ENCODE results near the gene PACRG.

The PACRG gene

DNA sequence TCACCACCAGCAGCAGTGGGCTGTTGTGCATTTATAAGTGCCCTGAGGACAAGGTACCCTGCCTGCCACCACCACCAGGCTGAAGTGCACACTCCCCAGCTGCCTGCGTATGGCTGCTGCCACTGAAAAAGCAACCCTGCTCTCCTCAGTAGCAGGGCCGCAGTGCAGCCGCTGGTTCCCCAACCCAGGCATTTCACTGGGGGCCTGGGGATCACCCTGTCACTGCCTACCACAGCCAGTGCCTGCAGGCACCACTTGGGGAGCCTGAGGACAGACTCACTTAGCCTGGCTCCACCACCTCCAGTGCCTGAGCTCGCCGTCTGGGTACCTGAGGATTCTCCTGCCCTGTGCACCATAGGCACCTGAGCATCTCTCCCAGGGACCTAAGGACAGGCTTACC, 215.6 kb downstream of the PACRG start:
- no peak overlapping the region for H3K4me3 ChIP-seq
- H3K9ac ChIP-seq = no peak overlapping the region
- no peak overlapping the region for H3K4me2 ChIP-seq
- H3K4me1 ChIP-seq = no peaks in the 10 kb centered on the region
- no peak for TF ChIP-seq Cebpa-rat (IDR thresholded peaks at IDR 0.05)
- H3K9me3 ChIP-seq = peaks cover 19% of the 10 kb centered on the region
- H3K36me3 ChIP-seq = no peaks in the 10 kb centered on the region
- no peak overlapping the region for H3K27ac ChIP-seq
- H4K20me1 ChIP-seq = no peaks in the 10 kb centered on the region
- no peaks in the 10 kb centered on the region for H3K27me3 ChIP-seq

DNA sequence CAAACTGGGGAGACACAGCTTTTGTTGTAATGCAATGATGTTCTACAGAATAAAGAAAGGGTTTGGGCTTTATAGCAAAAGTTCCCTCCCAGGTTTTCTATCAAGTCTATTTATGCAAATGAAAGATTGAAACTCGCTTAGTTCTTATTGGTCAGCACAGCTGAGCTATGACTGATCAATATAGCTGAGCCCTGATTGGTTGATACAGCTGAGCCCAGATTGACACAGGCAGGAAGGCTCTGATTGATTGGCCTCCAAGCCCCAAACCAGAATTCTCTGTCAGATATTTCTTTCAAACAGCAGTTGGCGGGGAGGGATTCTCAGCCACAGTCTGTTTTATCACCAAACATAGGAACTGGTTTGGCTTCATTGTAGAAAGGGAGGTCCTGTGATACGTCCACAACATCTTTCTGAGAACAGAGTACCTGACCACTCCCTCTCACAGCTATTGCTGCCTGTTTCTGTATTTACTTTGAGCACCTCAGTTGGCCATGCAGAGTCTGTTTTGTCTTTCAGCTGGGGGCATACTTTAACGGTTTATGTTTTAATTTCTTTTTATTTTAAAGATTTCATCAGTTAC, 223.5 kb downstream of the PACRG start:
- H4K20me1 ChIP-seq = no peaks in the 10 kb centered on the region
- no peak overlapping the region for H3K27ac ChIP-seq
- H3K36me3 ChIP-seq = no peaks in the 10 kb centered on the region
- no peak for TF ChIP-seq Cebpa-rat (IDR thresholded peaks at IDR 0.05)
- H3K4me3 ChIP-seq = no peak overlapping the region
- H3K4me1 ChIP-seq = no peaks in the 10 kb centered on the region
- H3K4me2 ChIP-seq = no peak overlapping the region
- no peaks in the 10 kb centered on the region for H3K27me3 ChIP-seq
- no peak overlapping the region for H3K9ac ChIP-seq
- no peaks in the 10 kb centered on the region for H3K9me3 ChIP-seq

DNA sequence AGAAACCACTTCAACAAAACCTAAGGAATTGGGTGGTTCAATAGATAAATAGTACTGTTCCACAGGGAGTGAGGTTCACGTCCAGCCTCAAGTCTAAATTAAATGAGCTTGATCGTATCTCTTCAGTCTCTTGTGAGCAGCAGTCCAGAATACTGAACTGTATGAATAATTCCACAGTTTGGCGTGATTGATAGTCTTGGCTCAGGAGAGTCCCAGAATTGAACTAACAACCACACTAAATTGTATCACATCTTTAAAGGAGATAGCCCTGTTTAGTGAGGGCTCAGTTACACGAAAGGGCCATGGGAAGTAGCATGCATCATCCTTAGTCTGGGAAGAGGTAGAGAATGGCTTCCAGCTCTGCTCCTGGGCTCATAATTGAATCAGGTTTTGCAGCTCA, 224.6 kb downstream of the PACRG start:
- Histone ChIP-seq H3K9me3 (no peaks in the 10 kb centered on the region), H3K4me3 (no peak overlapping the region), H3K9ac (no peak overlapping the region), H3K36me3 (no peaks in the 10 kb centered on the region), H3K4me1 (no peaks in the 10 kb centered on the region), H4K20me1 (no peaks in the 10 kb centered on the region), H3K27me3 (no peaks in the 10 kb centered on the region), H3K4me2 (no peak overlapping the region), H3K27ac (no peak overlapping the region)
- TF ChIP-seq Cebpa-rat (IDR thresholded peaks at IDR 0.05) = no peak

DNA sequence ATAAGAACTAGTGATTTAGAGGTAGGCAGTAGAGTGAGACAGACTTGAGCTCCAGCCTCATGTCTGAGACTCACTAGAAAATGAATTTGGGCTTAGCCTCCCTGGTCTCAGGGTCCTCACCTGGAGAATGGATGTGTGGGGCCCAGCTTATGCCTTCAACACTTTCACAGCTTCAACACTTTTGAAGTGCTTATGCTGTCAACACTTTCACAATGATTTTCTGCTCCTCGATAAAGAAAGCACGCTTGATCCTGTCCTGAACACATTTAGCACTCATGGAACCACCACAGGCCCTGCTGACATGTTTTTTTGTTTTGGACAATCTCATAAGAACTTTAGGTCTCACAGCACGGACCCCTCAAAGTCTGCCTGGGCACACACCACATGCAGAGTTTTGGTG, 229.3 kb downstream of the PACRG start:
- no peak overlapping the region for H3K9ac ChIP-seq
- no peaks in the 10 kb centered on the region for H3K36me3 ChIP-seq
- no peaks in the 10 kb centered on the region for H3K27me3 ChIP-seq
- H3K4me1 ChIP-seq = no peaks in the 10 kb centered on the region
- no peaks in the 10 kb centered on the region for H3K9me3 ChIP-seq
- no peak overlapping the region for H3K4me3 ChIP-seq
- TF ChIP-seq Cebpa-rat (IDR thresholded peaks at IDR 0.05) = no peak
- no peak overlapping the region for H3K27ac ChIP-seq
- H3K4me2 ChIP-seq = no peak overlapping the region
- no peaks in the 10 kb centered on the region for H4K20me1 ChIP-seq

- TF ChIP-seq Cebpa-rat (IDR thresholded peaks at IDR 0.05) = no peak
- H3K4me1 ChIP-seq = no peaks in the 10 kb centered on the region
- H3K9me3 ChIP-seq = no peaks in the 10 kb centered on the region
- H4K20me1 ChIP-seq = no peaks in the 10 kb centered on the region
- no peaks in the 10 kb centered on the region for H3K27me3 ChIP-seq
- H3K4me3 ChIP-seq = no peak overlapping the region
- H3K4me2 ChIP-seq = no peak overlapping the region
- H3K9ac ChIP-seq = no peak overlapping the region
- no peaks in the 10 kb centered on the region for H3K36me3 ChIP-seq
- no peak overlapping the region for H3K27ac ChIP-seq
Observed at GRCh38 chr6:162960679-162961457, 233.1 kb downstream of the PACRG start.

- no peak overlapping the region for H3K27ac ChIP-seq
- no peak overlapping the region for H3K9ac ChIP-seq
- H4K20me1 ChIP-seq = no peaks in the 10 kb centered on the region
- no peak overlapping the region for H3K4me3 ChIP-seq
- no peaks in the 10 kb centered on the region for H3K9me3 ChIP-seq
- H3K36me3 ChIP-seq = no peaks in the 10 kb centered on the region
- H3K4me1 ChIP-seq = no peaks in the 10 kb centered on the region
- no peaks in the 10 kb centered on the region for H3K27me3 ChIP-seq
- no peak for TF ChIP-seq Cebpa-rat (IDR thresholded peaks at IDR 0.05)
- no peak overlapping the region for H3K4me2 ChIP-seq
Observed at GRCh38 chr6:162962093-162962492, 234.3 kb downstream of the PACRG start.

DNA sequence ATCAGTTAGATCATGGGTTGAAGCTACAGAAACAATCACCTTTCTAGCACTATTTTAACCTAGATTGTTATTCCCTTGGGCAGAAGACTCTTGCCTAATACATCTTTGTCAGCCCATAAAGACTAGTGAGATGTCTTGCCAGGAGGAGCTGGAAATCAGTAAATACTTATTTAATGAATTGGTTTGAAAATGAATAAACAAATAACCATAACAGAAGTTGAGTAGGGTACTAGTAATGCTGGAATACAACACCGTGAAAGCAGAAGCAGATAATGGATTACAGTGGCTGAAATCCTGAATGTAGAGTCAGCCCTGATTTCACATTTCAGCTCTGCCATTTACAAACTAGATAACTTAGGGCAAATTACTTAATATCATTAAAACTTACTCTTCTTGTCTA, 236.1 kb downstream of the PACRG start:
- no peaks in the 10 kb centered on the region for H3K36me3 ChIP-seq
- H3K9me3 ChIP-seq = no peaks in the 10 kb centered on the region
- no peak for TF ChIP-seq Cebpa-rat (IDR thresholded peaks at IDR 0.05)
- H3K27me3 ChIP-seq = no peaks in the 10 kb centered on the region
- H4K20me1 ChIP-seq = no peaks in the 10 kb centered on the region
- no peak overlapping the region for H3K9ac ChIP-seq
- no peak overlapping the region for H3K27ac ChIP-seq
- no peak overlapping the region for H3K4me3 ChIP-seq
- H3K4me1 ChIP-seq = no peaks in the 10 kb centered on the region
- no peak overlapping the region for H3K4me2 ChIP-seq

GRCh38 chr6:162964488-162965140, 236.8 kb downstream of the PACRG start:
- H3K36me3 ChIP-seq = no peaks in the 10 kb centered on the region
- no peaks in the 10 kb centered on the region for H3K27me3 ChIP-seq
- no peaks in the 10 kb centered on the region for H3K4me1 ChIP-seq
- H4K20me1 ChIP-seq = no peaks in the 10 kb centered on the region
- no peak overlapping the region for H3K9ac ChIP-seq
- TF ChIP-seq Cebpa-rat (IDR thresholded peaks at IDR 0.05) = no peak
- no peaks in the 10 kb centered on the region for H3K9me3 ChIP-seq
- H3K4me3 ChIP-seq = no peak overlapping the region
- H3K27ac ChIP-seq = no peak overlapping the region
- H3K4me2 ChIP-seq = no peak overlapping the region

- Histone ChIP-seq H3K4me2 (no peak overlapping the region), H3K27ac (no peak overlapping the region), H3K4me3 (no peak overlapping the region), H3K9me3 (no peaks in the 10 kb centered on the region), H3K36me3 (no peaks in the 10 kb centered on the region), H3K4me1 (no peaks in the 10 kb centered on the region), H4K20me1 (no peaks in the 10 kb centered on the region), H3K9ac (no peak overlapping the region), H3K27me3 (no peaks in the 10 kb centered on the region)
- no peak for TF ChIP-seq Cebpa-rat (IDR thresholded peaks at IDR 0.05)
Observed at GRCh38 chr6:162965366-162965765, 237.6 kb downstream of the PACRG start.

- no peak overlapping the region for H3K27ac ChIP-seq
- H3K4me3 ChIP-seq = no peak overlapping the region
- H3K36me3 ChIP-seq = no peaks in the 10 kb centered on the region
- H3K4me1 ChIP-seq = no peaks in the 10 kb centered on the region
- H3K9ac ChIP-seq = no peak overlapping the region
- no peaks in the 10 kb centered on the region for H4K20me1 ChIP-seq
- no peak for TF ChIP-seq Cebpa-rat (IDR thresholded peaks at IDR 0.05)
- no peaks in the 10 kb centered on the region for H3K27me3 ChIP-seq
- no peak overlapping the region for H3K4me2 ChIP-seq
- H3K9me3 ChIP-seq = no peaks in the 10 kb centered on the region
Observed at GRCh38 chr6:162970246-162970645, 242.5 kb downstream of the PACRG start.

Measured in BLaER1 (cell line).